PC-3 (cell line): ENCODE data around the gene ZNF785.

Source experiments
- CTCF ChIP-seq: fragments of 300-600 bp; sonication (generic); conservative IDR thresholded peaks from 2 replicates; pipeline ENCODE4 v1.5.1; 2017; ENCODE audit warnings: antibody characterized with exemption, low read depth, mild to moderate bottlenecking, low read length
- EZH2 ChIP-seq: fragments of 300-600 bp; sonication (generic); IDR thresholded peaks from one replicate; pipeline ENCODE4 v1.6.1; 2017; ENCODE audit warnings: antibody characterized with exemption, mild to moderate bottlenecking, low read length; ENCODE audit not compliant: unreplicated experiment
- EZH2phosphoT487 ChIP-seq: fragments of 300-600 bp; sonication (generic); IDR thresholded peaks from 2 replicates; pipeline ENCODE4 v1.6.1; 2018; ENCODE audit warnings: mild to moderate bottlenecking, antibody characterized with exemption, low read length, borderline replicate concordance

- no peak for TF ChIP-seq CTCF
- no peak for TF ChIP-seq EZH2phosphoT487
- TF ChIP-seq EZH2, result no peak
Measured at GRCh38 chr16:30553393-30553899, 32.1 kb downstream of the ZNF785 start.
